Heart left ventricle (tissue), 13 donors: ENCODE results near the gene C6orf47.

Experiments used
- POLR2A ChIP-seq, 2 donors: fragments of 450-650 bp; IDR thresholded peaks; one replicate each; pipeline ENCODE4 v1.6.1; 2017; ENCODE audit warnings: antibody characterized with exemption in 2 of 2, mild to moderate bottlenecking in 2 of 2, moderate library complexity in 2 of 2
- TF ChIP-seq, protein P1 (sequence below), 12 donors: fragments of 200-600 bp; sonication (generic) in 4 of 12; IDR thresholded peaks; one replicate each; pipeline versions ENCODE4 v1.5.0 to v1.8.0; 2018 to 2022; ENCODE audit warnings: antibody characterized with exemption in 12 of 12, mild to moderate bottlenecking in 5 of 12
- donor health status: ischemic (EF 13 %, LVEDD 7.1; RV severe dilation, severe dysfunction).
- donor health status: DM: no; HTN: yes; CAD: no.
- donor health status: DM: no; HTN: no; CAD: no.
- donor health status: ischemic (EF 25% LVEDD 6.9; RV normal size, moderate dysfunction).
- donor health status: ischemic (EF 25% LVEDD 5.7; RV mildly dilated, moderate dysfunction).
- donor health status: ischemic (EF 35%, LVEDD 5.7; RV mildly dilated, moderate dysfunction).
- donor health status: nonischemic (EF 11% LVEDD 7.7; RV severe dilation, severe dysfunction).
- donor health status: DM: yes; HTN: yes; CAD: no.
- donor health status: PGD.
- donor health status: ischemic (EF 29% LVEDD 5.4; RV normal size, mild dysfunction).
- donor health status: nonischemic (EF 23%, LVEDD 6.1; RV moderate dilation, normal function).

DNA sequence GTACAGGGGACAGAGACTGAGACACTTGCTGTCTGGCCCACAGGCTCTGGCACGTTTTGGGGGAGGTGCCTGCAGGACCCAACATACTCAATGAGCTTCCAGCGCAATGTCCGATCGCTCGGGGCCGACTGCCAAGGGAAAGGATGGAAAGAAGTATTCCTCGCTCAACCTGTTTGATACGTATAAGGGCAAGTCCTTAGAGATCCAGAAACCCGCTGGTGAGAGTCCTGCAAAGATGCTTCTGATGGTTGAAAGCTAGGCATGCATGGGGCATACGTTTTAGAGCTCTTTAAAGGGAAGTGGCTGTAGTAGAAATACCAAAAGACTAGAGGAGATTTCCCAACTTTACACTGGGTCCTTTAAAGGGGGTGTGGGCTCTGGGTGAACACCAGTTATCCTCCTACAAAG lies 37.9 kb downstream of the C6orf47 start:
- TF ChIP-seq, protein P1, sequence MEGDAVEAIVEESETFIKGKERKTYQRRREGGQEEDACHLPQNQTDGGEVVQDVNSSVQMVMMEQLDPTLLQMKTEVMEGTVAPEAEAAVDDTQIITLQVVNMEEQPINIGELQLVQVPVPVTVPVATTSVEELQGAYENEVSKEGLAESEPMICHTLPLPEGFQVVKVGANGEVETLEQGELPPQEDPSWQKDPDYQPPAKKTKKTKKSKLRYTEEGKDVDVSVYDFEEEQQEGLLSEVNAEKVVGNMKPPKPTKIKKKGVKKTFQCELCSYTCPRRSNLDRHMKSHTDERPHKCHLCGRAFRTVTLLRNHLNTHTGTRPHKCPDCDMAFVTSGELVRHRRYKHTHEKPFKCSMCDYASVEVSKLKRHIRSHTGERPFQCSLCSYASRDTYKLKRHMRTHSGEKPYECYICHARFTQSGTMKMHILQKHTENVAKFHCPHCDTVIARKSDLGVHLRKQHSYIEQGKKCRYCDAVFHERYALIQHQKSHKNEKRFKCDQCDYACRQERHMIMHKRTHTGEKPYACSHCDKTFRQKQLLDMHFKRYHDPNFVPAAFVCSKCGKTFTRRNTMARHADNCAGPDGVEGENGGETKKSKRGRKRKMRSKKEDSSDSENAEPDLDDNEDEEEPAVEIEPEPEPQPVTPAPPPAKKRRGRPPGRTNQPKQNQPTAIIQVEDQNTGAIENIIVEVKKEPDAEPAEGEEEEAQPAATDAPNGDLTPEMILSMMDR (IDR thresholded peaks at IDR 0.05): no peak
- no peak for TF ChIP-seq POLR2A (IDR thresholded peaks at IDR 0.05)
